Body of pancreas (tissue), 4 donors: ENCODE results near the gene FXYD7. TPM values are rescaled to one million over a fixed set of nuclear protein-coding genes. Genes with fewer than 3 reads are reported as not detected.

Source experiments
- ATAC-seq: fragments of 150-250 bp; one replicate; pipeline ENCODE4 v1.9.1; 2016
- DNase-seq, 4 donors: peaks; one replicate each; pipeline ENCODE4 v3.0.0-alpha.2; 2019
- H3K27ac ChIP-seq, 4 donors: fragments of 200-600 bp; sonication (generic); 1 replicate in 3 of 4; 2 replicates in 1 of 4; pipeline versions ENCODE4 v1.5.1 to v1.6.1; 2016 to 2019; ENCODE audit warnings: mild to moderate bottlenecking in 1 of 4, mixed read lengths in 1 of 4, moderate library complexity in 1 of 4
- H3K27me3 ChIP-seq, 2 donors: fragments of 200-600 bp; sonication (generic); one replicate each; pipeline ENCODE4 v1.6.0; 2016; ENCODE audit warnings: mild to moderate bottlenecking in 1 of 2
- H3K36me3 ChIP-seq, 2 donors: fragments of 200-600 bp; sonication (generic); replicated peaks in 1 of 2; 2 replicates each; pipeline ENCODE4 v1.5.1; 2016; ENCODE audit warnings: low read depth in 2 of 2; ENCODE audit not compliant: insufficient read depth in 1 of 2
- H3K4me1 ChIP-seq: fragments of 200-600 bp; sonication (generic); one replicate; pipeline ENCODE4 v1.6.0; 2016
- H3K4me3 ChIP-seq, 2 donors: fragments of 200-600 bp; sonication (generic); 1 replicate in 1 of 2; 2 replicates in 1 of 2; pipeline ENCODE4 v1.5.1; 2016 to 2019
- H3K9me3 ChIP-seq, 3 donors: fragments of 200-600 bp; sonication (generic); 1 replicate in 2 of 3; 2 replicates in 1 of 3; pipeline ENCODE4 v1.5.1; 2016
- CTCF ChIP-seq, 7 experiments: fragments of 450-650 bp in 4 of 7; fragments of 200-600 bp in 3 of 7; sonication (generic) in 3 of 7; IDR thresholded peaks; one replicate each; pipeline ENCODE4 v1.5.1; 2016 to 2019; ENCODE audit warnings: antibody characterized with exemption in 7 of 7
- POLR2A ChIP-seq, 3 donors: fragments of 450-650 bp; IDR thresholded peaks; one replicate each; pipeline ENCODE4 v1.6.1; 2016; ENCODE audit warnings: antibody characterized with exemption in 3 of 3, mild to moderate bottlenecking in 2 of 3
- WGBS, 2 donors: methylation state at CpG; one replicate each; pipeline ENCODE4 v1.1.5; 2017; 5-methylcytosine and 5-hydroxymethylcytosine counted together
- intact Hi-C: fragments of 100-400 bp; cut with DNase I; formaldehyde crosslinking; loops from one replicate; pipeline ENCODE4 v1.15.1; 2023
- total RNA-seq, 2 donors: library from RNA; depleted of rRNA; stranded (reverse); fragments of >200 nt; gene quantifications; one replicate each; pipeline ENCODE4 v1.1.0, GENCODE V29; 2016

Gene FXYD7
- total RNA-seq, 2 donors from 2014 or later = 0.52 to 1.3 TPM

GRCh38 chr19:35160629-35161433 is 17.8 kb downstream of the FXYD7 start:
- TF ChIP-seq POLR2A (IDR thresholded peaks at IDR 0.05) = no peak
- TF ChIP-seq CTCF (IDR thresholded peaks at IDR 0.05) = no peak
- Histone ChIP-seq H3K4me1 (no peaks in the 10 kb centered on the region), H3K27me3 (no peaks in the 10 kb centered on the region), H3K9me3 (peaks cover 0 to 4% (median 0%) of the 10 kb centered on the region in 3 donors), H3K36me3 (no peaks in the 10 kb centered on the region), H3K4me3 (no peak overlapping the region), H3K27ac (no peak overlapping the region)
- ATAC-seq (no peak), DNase-seq (no peak)
- WGBS, 2 donors = 79 to 82% methylated on average over 9 of the region's 9 CpGs
- intact Hi-C loops = no loop called here

GRCh38 chr19:35161434-35161743 is 18.3 kb downstream of the FXYD7 start:
- Histone ChIP-seq H3K27me3 (no peaks in the 10 kb centered on the region), H3K36me3 (no peaks in the 10 kb centered on the region), H3K4me3 (no peak overlapping the region), H3K27ac (no peak overlapping the region), H3K4me1 (no peaks in the 10 kb centered on the region), H3K9me3 (peaks cover 0 to 10% (median 0%) of the 10 kb centered on the region in 3 donors)
- 94 to 100% methylated on average over 2 of the region's 2 CpGs for WGBS, 2 donors
- no peak for DNase-seq
- no peak for ATAC-seq
- TF ChIP-seq CTCF (IDR thresholded peaks at IDR 0.05) (no peak), POLR2A (IDR thresholded peaks at IDR 0.05) (no peak)
- intact Hi-C loops = no loop called here

GRCh38 chr19:35162471-35163326 is 19.6 kb downstream of the FXYD7 start:
- Histone ChIP-seq H3K36me3 (no peaks in the 10 kb centered on the region), H3K27me3 (no peaks in the 10 kb centered on the region), H3K9me3 (peaks cover 0 to 12% (median 0%) of the 10 kb centered on the region in 3 donors), H3K4me3 (no peak overlapping the region), H3K4me1 (no peaks in the 10 kb centered on the region), H3K27ac (no peak overlapping the region)
- TF ChIP-seq CTCF (IDR thresholded peaks at IDR 0.05) (no peak), POLR2A (IDR thresholded peaks at IDR 0.05) (no peak)
- intact Hi-C loops = no loop called here
- ATAC-seq = no peak
- DNase-seq = no peak
- 75 to 82% methylated on average over 6 of the region's 6 CpGs for WGBS, 2 donors

- DNase-seq (no peak), ATAC-seq (no peak)
- intact Hi-C loops = no loop called here
- Histone ChIP-seq H3K27me3 (no peaks in the 10 kb centered on the region), H3K9me3 (peaks cover 0 to 12% (median 0%) of the 10 kb centered on the region in 3 donors), H3K36me3 (no peaks in the 10 kb centered on the region), H3K27ac (no peak overlapping the region), H3K4me1 (no peaks in the 10 kb centered on the region), H3K4me3 (no peak overlapping the region)
- 28 to 78% methylated on average over 2 of the region's 2 CpGs for WGBS, 2 donors
- TF ChIP-seq POLR2A (IDR thresholded peaks at IDR 0.05) (no peak), CTCF (IDR thresholded peaks at IDR 0.05) (no peak)
Measured at GRCh38 chr19:35164418-35164817, 21.4 kb downstream of the FXYD7 start.
